Aorta (tissue), 5 donors: ENCODE results near the gene BET1L. TPM values are rescaled to one million over a fixed set of nuclear protein-coding genes. Genes with fewer than 3 reads are reported as not detected.

Experiments
- ATAC-seq: fragments of 200-7000 bp; cut with Tn5 transposase; one replicate; pipeline ENCODE4 v1.9.1; 2022; ENCODE audit warnings: moderate library complexity; ENCODE audit not compliant: low FRiP score
- DNase-seq, 2 donors: peaks; one replicate each; pipeline ENCODE4 v3.0.0-alpha.2; 2020
- H3K27ac ChIP-seq, 2 donors: one replicate each; pipeline ENCODE4 v1.5.1; 2013; ENCODE audit warnings: low read length in 2 of 2, mild to moderate bottlenecking in 2 of 2, moderate library complexity in 2 of 2, control low read depth in 1 of 2, inconsistent platforms in 1 of 2, low read depth in 1 of 2
- H3K27me3 ChIP-seq, 2 donors: one replicate each; pipeline ENCODE4 v1.6.1; 2013; ENCODE audit warnings: control low read depth in 1 of 2, low read length in 1 of 2, mild to moderate bottlenecking in 1 of 2, moderate library complexity in 1 of 2; ENCODE audit not compliant: insufficient read depth in 2 of 2, control insufficient read depth in 1 of 2
- H3K36me3 ChIP-seq, 2 donors: one replicate each; pipeline ENCODE4 v1.6.1; 2013; ENCODE audit warnings: control low read depth in 1 of 2, low read length in 1 of 2, mild to moderate bottlenecking in 1 of 2; ENCODE audit not compliant: insufficient read depth in 2 of 2, control insufficient read depth in 1 of 2
- H3K4me1 ChIP-seq, 2 donors: one replicate each; pipeline ENCODE4 v1.6.1; 2013; ENCODE audit warnings: low read length in 2 of 2, control low read depth in 1 of 2, mild to moderate bottlenecking in 1 of 2, moderate library complexity in 1 of 2; ENCODE audit not compliant: insufficient read depth in 2 of 2, control insufficient read depth in 1 of 2
- H3K4me3 ChIP-seq, 2 donors: one replicate each; pipeline ENCODE4 v1.5.1; 2013; ENCODE audit warnings: low read length in 2 of 2, control low read depth in 1 of 2, mild to moderate bottlenecking in 1 of 2
- H3K9me3 ChIP-seq: one replicate; pipeline ENCODE4 v1.6.1; 2013; ENCODE audit warnings: mild to moderate bottlenecking, low read length; ENCODE audit not compliant: control insufficient read depth
- WGBS, 2 donors: extraction: QIAGEN DNeasy Blood & Tissue Kit; methylation state at CpG; one replicate each; pipeline ENCODE4 v1.1.7; 2013; 5-methylcytosine and 5-hydroxymethylcytosine counted together
- intact Hi-C, 2 donors: fragments of 100-400 bp; cut with DNase I; formaldehyde crosslinking; loops; one replicate each; pipeline versions ENCODE4 v1.14.2 to v1.15.0; 2022
- polyA plus RNA-seq, 2 donors: library from polyadenylated mRNA; stranded (reverse); fragments of 200-250 nt; gene quantifications; one replicate each; pipeline ENCODE4 v1.2.3, GENCODE V29; 2013
- total RNA-seq, 2 donors: library from RNA; stranded (reverse); fragmentation: NEBNext Ultra II Directional; extraction: Animal tissue kit (Norgen Biotek cat#: 25700); gene quantifications; one replicate each; pipeline ENCODE4 v1.2.1, GENCODE V29; 2021
- donor health status: healthy with polysubstance abuse.
- donor health status: Bipolar disorder and iron deficiency.
- donor health status: DM: no; HTN: no; CAD: no.
- donor health status: DM: no; HTN: no; CAD: no.
- donor health status: DM: yes; HTN: yes; CAD: no.

BET1L gene
- total and polyA plus RNA-seq, 4 donors, result 24.0 to 55.4 (median 45.2) TPM

DNA sequence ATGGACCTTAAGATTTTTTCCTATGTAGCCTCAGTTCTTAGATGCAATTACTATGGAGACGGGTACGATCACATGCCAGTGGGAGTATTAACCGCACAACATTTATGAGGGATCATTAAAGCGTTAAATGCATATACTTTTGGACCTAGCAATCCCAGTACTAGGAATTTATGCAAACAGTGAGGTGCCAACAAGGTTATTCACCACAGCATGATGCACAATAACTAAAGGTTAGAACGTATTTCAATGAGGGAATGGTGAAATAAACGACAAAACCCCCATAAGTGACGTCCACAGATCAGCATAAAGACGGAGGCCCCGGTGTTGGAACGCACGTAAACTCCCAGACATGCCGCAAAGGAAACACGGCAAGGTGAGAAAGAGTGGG, 28.4 kb upstream of the BET1L start:
- peak overlapping the region; percentile 43 to 81 for H3K4me3 ChIP-seq

DNA sequence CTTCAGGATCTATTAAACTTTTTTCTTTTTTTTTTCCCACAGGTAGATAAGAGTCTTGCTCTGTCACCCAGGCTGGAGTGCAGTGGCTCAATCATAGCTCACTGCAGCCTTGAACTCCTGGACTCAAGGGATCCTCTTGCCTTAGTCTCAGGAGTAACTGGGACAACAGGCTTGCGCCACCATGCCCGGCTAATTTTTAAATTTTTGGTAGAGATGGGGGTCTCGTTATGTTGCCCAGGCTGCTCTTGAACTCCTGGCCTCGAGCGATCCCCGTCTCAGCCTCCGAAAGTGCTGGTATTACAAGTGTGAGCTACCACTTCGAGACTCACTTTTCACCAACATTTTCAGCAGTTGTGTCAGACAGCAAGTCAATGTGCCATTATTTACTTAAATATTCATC, 28.0 kb upstream of the BET1L start:
- H3K36me3 ChIP-seq, result peaks cover 0 to 2% of the 10 kb centered on the region in 2 donors
- no peak overlapping the region for H3K27ac ChIP-seq
- ATAC-seq (no peak), DNase-seq (peak in 1 of 2 donors; percentile 42)
- intact Hi-C loops, result loop anchor here in 1 of 2 donors (10.0 kb wide), 1 partner anchor 70 kb away; the partner anchor contains the start of gene IFITM2
- H3K4me1 ChIP-seq, result no peaks in the 10 kb centered on the region
- no peaks in the 10 kb centered on the region for H3K27me3 ChIP-seq
- H3K9me3 ChIP-seq, result no peaks in the 10 kb centered on the region
- 75 to 78% methylated on average over 8 of the region's 8 CpGs for WGBS, 2 donors
- H3K4me3 ChIP-seq, result peak overlapping the region; percentile 43 to 81

More for the DNA sequence above, 28.4 kb upstream of the BET1L start:
- DNase-seq (no peak), ATAC-seq (no peak)
- H3K36me3 ChIP-seq, result peaks cover 0 to 2% of the 10 kb centered on the region in 2 donors
- H3K9me3 ChIP-seq, result no peaks in the 10 kb centered on the region
- peak overlapping the region in 1 of 2 donors; percentile 66 for H3K27ac ChIP-seq
- intact Hi-C loops, result loop anchor here in 1 of 2 donors (10.0 kb wide), 1 partner anchor 69 kb away; the partner anchor contains the start of gene IFITM2
- no peaks in the 10 kb centered on the region for H3K27me3 ChIP-seq
- WGBS, 2 donors, result 1% methylated on average over 13 of the region's 13 CpGs
- H3K4me1 ChIP-seq, result no peaks in the 10 kb centered on the region

DNA sequence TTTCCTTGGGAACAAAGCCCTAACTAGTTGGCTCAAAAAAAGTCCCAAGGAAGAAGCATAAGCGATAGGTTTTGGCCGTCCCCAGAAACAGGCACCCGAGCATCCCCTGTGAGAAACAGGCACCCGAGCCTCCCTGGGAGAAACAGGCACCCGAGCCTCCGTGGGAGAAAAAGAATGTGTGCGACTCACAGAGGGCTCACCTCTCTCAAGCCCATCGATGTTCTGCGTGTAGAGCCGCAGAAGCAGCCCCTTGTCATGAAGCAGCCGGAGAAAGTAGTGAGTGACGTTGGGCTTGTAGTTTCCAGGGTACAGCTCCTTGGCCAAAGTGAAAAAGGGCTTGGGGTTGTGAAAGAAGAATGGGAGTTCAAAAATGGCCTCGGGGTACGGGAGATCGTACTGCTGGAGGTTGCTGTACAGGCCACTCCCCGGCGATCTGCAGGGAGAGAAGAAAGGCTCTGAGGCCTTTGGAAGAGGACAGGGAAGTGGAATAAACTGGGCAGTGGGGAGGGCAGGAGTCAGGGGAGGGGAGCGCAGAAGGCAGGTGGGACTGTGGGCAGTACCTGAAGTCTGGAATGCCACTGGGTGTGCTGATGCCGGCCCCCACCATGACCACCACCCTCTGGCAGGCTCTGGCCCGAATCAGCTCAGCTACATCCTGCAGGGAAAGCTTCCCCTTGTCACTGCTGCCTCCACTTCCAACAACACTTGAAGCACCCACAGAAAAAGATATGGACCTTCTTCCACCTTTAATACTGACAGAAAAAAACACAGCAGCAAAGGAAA, 25.8 kb upstream of the BET1L start:
- DNase-seq (peak in 1 of 2 donors; percentile 62), ATAC-seq (no peak)
- Histone ChIP-seq H3K4me1 (no peaks in the 10 kb centered on the region), H3K4me3 (no peak overlapping the region), H3K9me3 (no peaks in the 10 kb centered on the region), H3K27me3 (no peaks in the 10 kb centered on the region), H3K36me3 (no peaks in the 10 kb centered on the region), H3K27ac (no peak overlapping the region)
- intact Hi-C loops, result loop anchor here in 1 of 2 donors (10.0 kb wide), 1 partner anchor 72 kb away; the partner anchor contains the start of gene IFITM2
- 91 to 92% methylated on average over 19 to 20 of the region's 20 CpGs for WGBS, 2 donors

DNA sequence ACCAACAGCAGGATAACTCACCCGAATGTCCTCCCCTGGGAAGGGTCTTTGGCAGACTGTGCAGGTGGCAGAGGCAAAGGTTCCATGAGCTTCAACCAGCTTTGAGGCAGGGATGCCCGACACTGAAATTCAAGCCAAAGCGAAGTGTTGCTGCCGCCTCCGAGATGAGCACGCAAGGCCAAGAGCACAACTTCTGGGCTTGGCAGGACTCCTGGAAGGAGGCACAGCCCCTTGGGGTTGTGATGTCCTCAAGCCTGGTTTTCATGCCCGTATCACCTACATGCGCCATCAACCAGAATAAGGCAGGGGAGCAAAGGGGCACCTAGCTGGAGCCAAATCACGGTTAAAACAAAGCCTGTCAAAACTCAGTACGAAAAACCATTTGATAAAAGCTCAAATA, 23.2 kb upstream of the BET1L start:
- 93 to 95% methylated on average over 10 of the region's 10 CpGs for WGBS, 2 donors
- Histone ChIP-seq H3K36me3 (no peaks in the 10 kb centered on the region), H3K27me3 (no peaks in the 10 kb centered on the region), H3K4me1 (no peaks in the 10 kb centered on the region), H3K9me3 (no peaks in the 10 kb centered on the region), H3K4me3 (no peak overlapping the region), H3K27ac (no peak overlapping the region)
- DNase-seq, result no peak
- intact Hi-C loops, result loop anchor here in 1 of 2 donors (10.0 kb wide), 1 partner anchor 74 kb away; the partner anchor contains the start of gene IFITM2
- no peak for ATAC-seq

DNA sequence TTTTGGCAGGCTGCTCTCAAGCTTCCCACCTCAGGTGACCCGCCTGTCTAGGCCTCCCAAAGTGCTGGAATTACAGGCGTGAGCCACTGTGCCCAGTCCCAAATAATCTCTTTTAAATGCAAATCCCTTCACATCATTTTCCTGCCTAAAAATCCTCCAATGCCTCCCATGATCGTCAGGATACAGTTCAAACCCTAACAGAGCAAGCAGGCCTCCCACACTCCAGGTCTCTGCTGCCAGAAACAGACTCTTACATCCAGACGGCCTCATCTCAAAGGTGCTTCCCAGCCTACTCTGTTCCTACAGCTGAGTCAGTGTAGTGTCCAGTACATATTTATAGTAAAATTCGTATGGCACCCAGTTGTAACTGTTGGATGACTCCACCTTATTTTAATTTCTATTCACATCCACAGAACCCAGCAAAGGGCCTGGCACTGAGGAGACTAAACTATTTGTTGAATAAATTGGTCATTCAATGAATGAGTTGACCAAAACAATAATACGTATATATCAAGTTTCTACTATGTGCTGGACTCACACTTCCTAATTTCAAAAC, 20.7 kb upstream of the BET1L start:
- DNase-seq (no peak), ATAC-seq (no peak)
- 79 to 83% methylated on average over 6 of the region's 6 CpGs for WGBS, 2 donors
- intact Hi-C loops, result no loop called here
- Histone ChIP-seq H3K9me3 (no peaks in the 10 kb centered on the region), H3K4me3 (no peak overlapping the region), H3K36me3 (no peaks in the 10 kb centered on the region), H3K27ac (no peak overlapping the region), H3K27me3 (no peaks in the 10 kb centered on the region), H3K4me1 (no peaks in the 10 kb centered on the region)

DNA sequence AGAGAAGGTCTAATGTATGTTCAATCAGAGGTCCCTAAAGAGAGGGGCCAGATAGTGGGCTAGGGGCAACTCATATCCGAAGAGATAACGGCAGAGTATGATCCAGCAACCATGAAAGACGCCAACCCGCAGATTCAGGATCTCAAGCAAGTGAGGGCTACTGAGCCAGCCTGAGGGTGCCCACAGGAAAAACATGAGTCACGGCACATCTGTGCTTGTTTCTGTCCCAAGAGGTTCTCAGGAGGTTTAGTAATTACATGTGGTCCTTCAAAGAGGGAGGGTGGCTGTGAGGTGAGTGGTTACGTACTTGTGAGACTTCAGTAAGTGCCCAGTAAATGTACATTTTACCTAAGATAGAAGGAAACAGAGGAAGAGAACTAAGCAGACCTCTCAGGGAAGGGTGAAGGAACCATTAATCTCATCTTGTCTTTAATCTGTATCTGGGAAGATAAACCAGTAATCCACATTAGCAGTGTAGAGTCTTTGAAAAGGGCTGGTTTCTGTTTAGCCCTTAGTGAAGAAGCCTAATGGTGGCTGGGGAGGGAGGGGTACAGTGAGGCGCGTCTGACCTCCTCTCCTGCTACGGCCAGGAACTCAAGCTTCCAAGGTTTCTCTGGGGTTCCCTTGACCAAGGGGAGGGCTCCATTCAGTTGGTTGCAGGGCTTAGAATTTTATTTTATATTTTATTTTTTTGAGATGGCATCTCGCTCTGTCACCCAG, 18.7 kb upstream of the BET1L start:
- H3K27me3 ChIP-seq, result no peaks in the 10 kb centered on the region
- no peaks in the 10 kb centered on the region for H3K9me3 ChIP-seq
- DNase-seq (no peak), ATAC-seq (no peak)
- H3K27ac ChIP-seq, result no peak overlapping the region
- no peaks in the 10 kb centered on the region for H3K36me3 ChIP-seq
- intact Hi-C loops, result no loop called here
- WGBS, 2 donors, result 84 to 91% methylated on average over 10 of the region's 10 CpGs
- H3K4me1 ChIP-seq, result no peaks in the 10 kb centered on the region
- H3K4me3 ChIP-seq, result no peak overlapping the region

DNA sequence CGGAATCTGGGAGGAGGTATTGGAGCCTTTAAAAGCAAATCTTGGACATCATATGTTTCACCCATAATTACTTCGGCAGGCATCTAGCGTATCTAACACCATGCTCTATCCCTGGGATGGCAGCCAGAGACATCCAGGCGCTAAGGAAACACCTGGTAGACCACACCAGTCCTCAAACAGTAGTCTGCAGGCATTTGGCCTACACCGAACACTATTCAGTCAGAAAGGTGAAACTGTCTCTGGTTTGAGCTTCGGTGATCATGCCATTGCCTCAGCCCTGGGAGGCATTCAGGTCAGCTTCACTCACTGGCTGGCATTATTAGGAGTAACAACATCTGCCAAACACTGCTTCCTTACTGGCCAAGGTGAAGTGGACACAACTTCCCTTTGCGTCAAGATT, 17.2 kb upstream of the BET1L start:
- Histone ChIP-seq H3K36me3 (no peaks in the 10 kb centered on the region), H3K27me3 (no peaks in the 10 kb centered on the region), H3K4me3 (no peak overlapping the region), H3K9me3 (no peaks in the 10 kb centered on the region), H3K27ac (no peak overlapping the region), H3K4me1 (no peaks in the 10 kb centered on the region)
- WGBS, 2 donors, result 84 to 96% methylated on average over 7 of the region's 7 CpGs
- ATAC-seq (no peak), DNase-seq (peak in 1 of 2 donors; percentile 8)
- intact Hi-C loops, result no loop called here

DNA sequence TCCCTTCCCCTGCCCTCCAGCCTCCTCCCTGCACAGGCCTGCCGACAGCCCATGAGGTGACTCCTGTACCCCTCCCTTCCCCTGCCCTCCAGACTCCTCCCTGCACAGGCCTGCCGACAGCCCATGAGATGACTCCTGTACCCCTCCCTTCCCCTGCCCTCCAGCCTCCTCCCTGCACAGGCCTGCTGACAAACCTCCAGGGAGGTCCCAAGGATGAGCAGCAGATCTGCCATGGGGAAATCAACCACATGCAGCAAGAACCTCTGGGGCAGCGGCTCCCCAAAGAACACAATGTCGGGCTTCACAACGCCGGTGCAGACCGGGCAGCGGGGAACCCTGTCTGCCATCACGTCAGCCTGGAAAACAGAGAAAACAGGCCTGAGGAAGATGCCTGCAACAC, 16.7 kb upstream of the BET1L start:
- 92 to 97% methylated on average over 7 to 9 of the region's 9 CpGs for WGBS, 2 donors
- ATAC-seq (no peak), DNase-seq (no peak)
- Histone ChIP-seq H3K27me3 (no peaks in the 10 kb centered on the region), H3K4me3 (no peak overlapping the region), H3K27ac (no peak overlapping the region), H3K9me3 (no peaks in the 10 kb centered on the region), H3K36me3 (no peaks in the 10 kb centered on the region), H3K4me1 (no peaks in the 10 kb centered on the region)
- intact Hi-C loops, result no loop called here
